Measurements from ENCODE around the gene SMCO1.
"Not testable (repeated sequence)": the region's sequence is repeated elsewhere in the genome, so short reads cannot be mapped to it uniquely, and the experiment has no call there.

The SMCO1 gene

GRCh38 chr3:196514913-196515621, at the start of gene SMCO1:
TSS of gene SMCO1 (minus strand) at chr3:196515346. CDS start at chr3:196515209, 137 bp downstream.
- DNase-seq (ENCODE audit: low read depth, low spot score), result no peak

GRCh38 chr3:196563721-196564225, 48.6 kb upstream of the SMCO1 start:
- no peak for DNase-seq (ENCODE audit: low read depth, low spot score)

GRCh38 chr3:196559826-196560225, 44.7 kb upstream of the SMCO1 start:
- DNase-seq (ENCODE audit: low read depth, low spot score), result no peak

GRCh38 chr3:196558476-196558875, 43.3 kb upstream of the SMCO1 start:
- no peak for DNase-seq (ENCODE audit: low read depth, low spot score)

GRCh38 chr3:196557236-196557635, 42.1 kb upstream of the SMCO1 start:
- DNase-seq (ENCODE audit: low read depth, low spot score), result no peak

GRCh38 chr3:196555295-196555694, 40.1 kb upstream of the SMCO1 start:
- no peak for DNase-seq (ENCODE audit: low read depth, low spot score)

- no peak for DNase-seq (ENCODE audit: low read depth, low spot score)
These were observed 39.1 kb upstream of the SMCO1 start for GRCh38 chr3:196554205-196554604.

- no peak for DNase-seq (ENCODE audit: low read depth, low spot score)
These were observed 38.4 kb upstream of the SMCO1 start for GRCh38 chr3:196553551-196553950.

- no peak for DNase-seq (ENCODE audit: low read depth, low spot score)
These were observed 37.1 kb upstream of the SMCO1 start for GRCh38 chr3:196552253-196552652.

- DNase-seq (ENCODE audit: low read depth, low spot score), result not testable (repeated sequence)
These were observed 35.0 kb upstream of the SMCO1 start for GRCh38 chr3:196550172-196550571.

- not testable (repeated sequence) for DNase-seq (ENCODE audit: low read depth, low spot score)
These were observed 34.2 kb upstream of the SMCO1 start for GRCh38 chr3:196549312-196549711.

GRCh38 chr3:196547067-196547466, 31.9 kb upstream of the SMCO1 start:
- DNase-seq (ENCODE audit: low read depth, low spot score), result no peak

GRCh38 chr3:196546537-196546936, 31.4 kb upstream of the SMCO1 start:
- no peak for DNase-seq (ENCODE audit: low read depth, low spot score)

GRCh38 chr3:196544491-196544992, 29.4 kb upstream of the SMCO1 start:
- DNase-seq (ENCODE audit: low read depth, low spot score), result no peak

GRCh38 chr3:196541684-196542445, 26.7 kb upstream of the SMCO1 start:
- DNase-seq (ENCODE audit: low read depth, low spot score), result no peak

- no peak for DNase-seq (ENCODE audit: low read depth, low spot score)
These were observed 22.3 kb upstream of the SMCO1 start for GRCh38 chr3:196537319-196537984.

GRCh38 chr3:196533260-196533681, 18.1 kb upstream of the SMCO1 start:
- no peak for DNase-seq (ENCODE audit: low read depth, low spot score)

- no peak for DNase-seq (ENCODE audit: low read depth, low spot score)
These were observed 16.3 kb upstream of the SMCO1 start for GRCh38 chr3:196531418-196531817.

GRCh38 chr3:196528639-196529233, 13.6 kb upstream of the SMCO1 start:
- DNase-seq (ENCODE audit: low read depth, low spot score), result no peak

GRCh38 chr3:196525141-196525540, 10.0 kb upstream of the SMCO1 start:
- no peak for DNase-seq (ENCODE audit: low read depth, low spot score)

- DNase-seq (ENCODE audit: low read depth, low spot score), result no peak
These were observed 9.4 kb upstream of the SMCO1 start for GRCh38 chr3:196524527-196524926.

- no peak for DNase-seq (ENCODE audit: low read depth, low spot score)
These were observed 8.7 kb upstream of the SMCO1 start for GRCh38 chr3:196523841-196524240.
